Ovary (tissue), 3 donors: ENCODE results near the gene FOLR2.

Source experiments
- CTCF ChIP-seq, 3 donors: fragments of 450-650 bp in 2 of 3; fragments of 200-600 bp in 1 of 3; IDR thresholded peaks; one replicate each; pipeline versions ENCODE4 v1.5.1 to v1.8.0; 2016 to 2022; ENCODE audit warnings: antibody characterized with exemption in 3 of 3, mild to moderate bottlenecking in 1 of 3
- POLR2A ChIP-seq: fragments of 450-650 bp; IDR thresholded peaks from one replicate; pipeline ENCODE4 v1.6.1; 2017; ENCODE audit warnings: antibody characterized with exemption, mild to moderate bottlenecking, moderate library complexity
- donor health status: DM: no; HTN: no; CAD: no.

GRCh38 chr11:72229925-72230763 is 13.6 kb downstream of the FOLR2 start:
- TF ChIP-seq CTCF (IDR thresholded peaks at IDR 0.05), result no peak
- TF ChIP-seq POLR2A, result no peak
